ENCODE data around the gene ACVR1. TPM values are rescaled to one million over a fixed set of nuclear protein-coding genes. Genes with fewer than 3 reads are reported as not detected.

The ACVR1 gene
- total RNA-seq, 2 donors from 2014 or later, result 34.5 to 36.8 TPM

- H3K4me1 ChIP-seq, result peaks cover 0 to 78% of the 10 kb centered on the region in 2 donors
- peak overlapping the region in 1 of 2 donors; percentile 31 for H3K4me3 ChIP-seq
- peak; percentile 68 for DNase-seq (ENCODE audit: low spot score)
- H3K9me3 ChIP-seq, result no peaks in the 10 kb centered on the region
- no peaks in the 10 kb centered on the region for H3K36me3 ChIP-seq
- peak overlapping the region; percentile 81 for H3K27ac ChIP-seq
- no peak for TF ChIP-seq CTCF (IDR thresholded peaks at IDR 0.05)
- no peaks in the 10 kb centered on the region for H3K27me3 ChIP-seq
These were observed 37.5 kb downstream of the ACVR1 start for GRCh38 chr2:157838442-157839161.

GRCh38 chr2:157837851-157838441 lies 38.2 kb downstream of the ACVR1 start:
- H3K36me3 ChIP-seq, result no peaks in the 10 kb centered on the region
- peak overlapping the region; percentile 81 for H3K27ac ChIP-seq
- DNase-seq (ENCODE audit: low spot score), result no peak
- H3K4me3 ChIP-seq, result peak overlapping the region; percentile 10 to 31
- no peaks in the 10 kb centered on the region for H3K9me3 ChIP-seq
- peaks cover 0 to 71% of the 10 kb centered on the region in 2 donors for H3K4me1 ChIP-seq
- no peak for TF ChIP-seq CTCF (IDR thresholded peaks at IDR 0.05)
- no peaks in the 10 kb centered on the region for H3K27me3 ChIP-seq

- Histone ChIP-seq H3K4me3 (no peak overlapping the region), H3K36me3 (no peaks in the 10 kb centered on the region), H3K9me3 (no peaks in the 10 kb centered on the region), H3K27me3 (no peaks in the 10 kb centered on the region), H3K4me1 (peaks cover 0 to 64% of the 10 kb centered on the region in 2 donors), H3K27ac (peak overlapping the region in 1 of 2 donors; percentile 81)
- no peak for DNase-seq (ENCODE audit: low spot score)
- no peak for TF ChIP-seq CTCF (IDR thresholded peaks at IDR 0.05)
These were observed 39.6 kb downstream of the ACVR1 start for GRCh38 chr2:157836531-157836930.

DNA sequence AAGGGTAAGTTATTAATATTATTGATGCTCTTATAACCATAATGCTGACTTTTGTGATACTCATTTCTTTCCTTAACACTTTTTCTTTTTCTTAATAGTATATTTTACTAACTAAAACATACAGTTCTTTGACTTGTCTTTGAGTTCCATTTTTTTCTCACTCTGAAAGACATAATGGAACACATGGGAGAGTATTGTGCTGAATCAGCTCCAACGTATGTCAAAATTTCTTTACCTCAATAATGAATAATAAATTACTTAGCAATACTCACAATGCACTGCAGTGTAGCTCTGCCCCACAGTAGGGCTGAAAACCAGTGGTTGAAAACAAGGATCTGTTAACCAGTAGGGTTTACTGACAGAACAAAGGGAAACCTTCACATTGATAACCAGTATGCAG lies 40.7 kb downstream of the ACVR1 start:
- TF ChIP-seq CTCF (IDR thresholded peaks at IDR 0.05), result no peak
- no peak overlapping the region for H3K27ac ChIP-seq
- no peaks in the 10 kb centered on the region for H3K9me3 ChIP-seq
- H3K4me3 ChIP-seq, result no peak overlapping the region
- no peak for DNase-seq (ENCODE audit: low spot score)
- H3K4me1 ChIP-seq, result peaks cover 0 to 64% of the 10 kb centered on the region in 2 donors
- H3K36me3 ChIP-seq, result no peaks in the 10 kb centered on the region
- no peaks in the 10 kb centered on the region for H3K27me3 ChIP-seq

GRCh38 chr2:157835006-157835405 lies 41.1 kb downstream of the ACVR1 start:
- no peak for TF ChIP-seq CTCF (IDR thresholded peaks at IDR 0.05)
- no peak overlapping the region for H3K27ac ChIP-seq
- no peak for DNase-seq (ENCODE audit: low spot score)
- H3K27me3 ChIP-seq, result no peaks in the 10 kb centered on the region
- H3K4me1 ChIP-seq, result peaks cover 0 to 62% of the 10 kb centered on the region in 2 donors
- H3K36me3 ChIP-seq, result no peaks in the 10 kb centered on the region
- no peak overlapping the region for H3K4me3 ChIP-seq
- H3K9me3 ChIP-seq, result no peaks in the 10 kb centered on the region
